Progenitor cell of endocrine pancreas (in vitro differentiated cells): Measurements from ENCODE around the gene POTEF. TPM values are rescaled to one million over a fixed set of nuclear protein-coding genes. Genes with fewer than 3 reads are reported as not detected.
"Not testable (repeated sequence)": the region's sequence is repeated elsewhere in the genome, so short reads cannot be mapped to it uniquely, and the experiment has no call there.

Experiments used
- DNase-seq: peaks from one replicate; pipeline ENCODE4 v3.0.0; 2021; ENCODE audit warnings: low spot score; ENCODE audit not compliant: unreplicated experiment
- H3K27ac Mint-ChIP-seq: 2 replicates; pipeline ENCODE4 v1.8.0; 2021; ENCODE audit warnings: mild to moderate bottlenecking, moderate library complexity, mixed read lengths
- H3K27me3 Mint-ChIP-seq: 2 replicates; pipeline ENCODE4 v1.8.0; 2021; ENCODE audit warnings: mixed read lengths
- H3K36me3 Mint-ChIP-seq: 2 replicates; pipeline ENCODE4 v1.8.0; 2022; ENCODE audit warnings: mixed read lengths; ENCODE audit not compliant: insufficient read depth
- H3K4me1 Mint-ChIP-seq: 2 replicates; pipeline ENCODE4 v1.8.0; 2021; ENCODE audit warnings: low read depth, mixed read lengths
- H3K4me3 Mint-ChIP-seq: 2 replicates; pipeline ENCODE4 v1.8.0; 2021; ENCODE audit warnings: low read depth, mild to moderate bottlenecking, moderate library complexity, mixed read lengths
- H3K9me3 Mint-ChIP-seq: 2 replicates; pipeline ENCODE4 v1.8.0; 2021; ENCODE audit warnings: low read depth, mixed read lengths
- total RNA-seq: library from RNA; stranded (reverse); gene quantifications from 2 replicates; pipeline ENCODE4 v1.2.1, GENCODE V29; 2021

Gene POTEF
- total RNA-seq, 1 donor from 2014 or later, result 37.8 TPM

DNA sequence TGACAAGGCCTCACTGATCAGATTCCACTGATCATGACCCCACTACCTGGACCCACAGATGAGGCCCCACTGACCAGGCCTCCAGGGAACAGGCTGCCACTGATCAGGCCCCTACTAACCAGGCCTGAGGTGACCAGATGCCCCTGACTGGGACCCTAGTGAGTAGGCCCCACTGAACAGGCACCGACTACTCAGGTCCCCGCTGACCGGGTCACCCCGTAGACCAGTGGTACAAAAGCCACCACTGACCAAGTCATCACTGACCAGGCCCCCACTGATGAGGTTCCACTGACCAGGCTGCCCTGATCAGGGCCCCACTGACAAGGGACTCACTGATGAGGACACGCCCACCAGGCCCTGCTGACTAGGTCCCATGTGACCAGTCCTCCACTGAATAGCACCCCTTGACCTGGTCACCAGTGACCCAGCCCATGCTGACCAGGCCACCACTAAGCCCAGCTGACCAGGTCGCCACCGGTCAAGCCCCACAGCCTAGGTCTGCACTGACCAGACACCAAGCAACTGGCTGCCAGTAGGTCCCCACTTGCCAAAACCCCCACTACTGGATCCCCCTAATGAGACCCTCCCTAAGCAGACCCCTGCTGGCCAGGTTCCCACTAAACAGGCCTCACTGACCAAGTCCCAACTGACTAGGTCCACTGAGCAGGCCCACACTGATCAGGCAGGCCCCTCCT, 75.7 kb downstream of the POTEF start:
- H3K36me3 Mint-ChIP-seq, H3K4me3 Mint-ChIP-seq, H3K27ac Mint-ChIP-seq, H3K27me3 Mint-ChIP-seq, DNase-seq, H3K9me3 Mint-ChIP-seq, H3K4me1 Mint-ChIP-seq: not testable (repeated sequence)

DNA sequence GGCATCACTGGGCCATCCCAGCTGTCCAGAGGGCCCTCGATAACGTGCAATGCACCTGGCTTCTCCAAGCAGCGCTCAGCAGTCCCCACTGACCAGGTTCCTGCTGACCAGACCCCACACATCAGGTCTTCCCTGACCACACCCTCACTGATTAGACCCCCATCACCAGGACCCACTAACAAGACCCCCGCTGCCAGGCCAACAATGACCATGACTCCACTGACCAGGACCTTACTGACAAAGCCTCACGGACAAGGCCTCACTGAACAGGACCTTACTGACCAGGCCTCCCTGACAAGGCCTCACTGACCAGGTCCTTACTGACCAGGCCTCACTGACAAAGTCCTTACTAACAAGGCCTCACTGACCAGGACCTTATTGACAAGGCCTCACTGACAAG, 76.6 kb downstream of the POTEF start:
- not testable (repeated sequence) for H3K4me3 Mint-ChIP-seq, H3K9me3 Mint-ChIP-seq, H3K4me1 Mint-ChIP-seq, DNase-seq, H3K27me3 Mint-ChIP-seq, H3K36me3 Mint-ChIP-seq, H3K27ac Mint-ChIP-seq

DNA sequence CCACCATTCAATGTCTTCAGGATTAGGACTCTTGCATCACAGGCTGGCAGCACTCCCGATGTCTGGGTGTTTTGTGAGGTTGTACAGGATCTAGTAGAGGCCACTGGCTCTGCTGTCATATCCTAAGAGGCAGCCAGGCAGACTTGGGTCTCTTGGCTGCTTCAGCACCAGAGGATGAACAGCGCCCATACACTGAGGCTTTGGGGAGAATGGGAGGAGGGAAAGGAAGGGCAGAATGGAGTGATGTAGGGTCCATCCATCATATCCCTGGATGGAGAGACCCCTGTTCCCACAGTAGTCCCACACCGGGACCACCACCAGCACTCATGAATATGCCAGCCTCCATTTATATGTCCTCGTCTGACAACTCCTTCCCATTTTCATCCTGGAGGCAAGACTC, 80.6 kb downstream of the POTEF start:
- not testable (repeated sequence) for H3K36me3 Mint-ChIP-seq

DNA sequence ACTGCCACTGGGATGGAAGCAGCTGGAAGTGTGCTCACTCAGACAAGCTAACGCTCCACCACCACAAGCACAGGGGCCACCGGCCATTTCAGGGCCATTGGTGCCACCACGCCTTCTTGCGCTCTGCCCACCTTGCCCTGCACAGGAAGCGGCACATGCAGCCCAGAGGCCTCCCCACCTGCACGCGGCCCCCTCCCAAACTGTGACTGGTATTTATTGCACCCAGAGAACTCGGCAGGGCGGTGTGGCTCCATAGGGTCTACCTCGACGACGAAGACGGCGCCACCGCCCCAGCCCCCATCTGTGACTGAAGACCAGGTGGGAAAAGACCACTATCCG, 90.8 kb downstream of the POTEF start:
- not testable (repeated sequence) for H3K36me3 Mint-ChIP-seq

More for the DNA sequence above, 80.6 kb downstream of the POTEF start:
- not testable (repeated sequence) for H3K27ac Mint-ChIP-seq, H3K4me1 Mint-ChIP-seq, H3K4me3 Mint-ChIP-seq, DNase-seq, H3K27me3 Mint-ChIP-seq, H3K9me3 Mint-ChIP-seq

DNA sequence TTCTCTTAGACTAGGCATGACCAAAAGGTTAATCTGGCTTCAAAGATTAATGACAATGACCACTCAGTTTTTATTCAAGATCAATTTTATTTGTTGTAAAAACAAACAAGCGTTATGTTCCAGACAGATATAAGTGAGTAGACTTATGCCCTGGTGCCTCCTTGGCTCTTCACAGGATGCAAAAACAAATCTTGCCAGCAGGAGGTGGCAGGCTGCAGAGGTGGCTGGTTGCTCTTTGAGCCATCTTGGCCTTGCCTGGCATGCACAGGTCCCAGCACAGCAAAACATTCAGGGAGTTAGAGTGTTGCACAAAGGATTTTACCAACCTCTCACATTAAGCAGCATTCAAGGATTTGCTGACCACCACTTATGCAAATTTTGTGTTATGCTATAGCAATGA, 103.1 kb downstream of the POTEF start:
- not testable (repeated sequence) for H3K36me3 Mint-ChIP-seq, DNase-seq, H3K9me3 Mint-ChIP-seq, H3K4me1 Mint-ChIP-seq, H3K27ac Mint-ChIP-seq, H3K4me3 Mint-ChIP-seq, H3K27me3 Mint-ChIP-seq

More for the DNA sequence above, 90.8 kb downstream of the POTEF start:
- not testable (repeated sequence) for H3K27me3 Mint-ChIP-seq, DNase-seq, H3K4me3 Mint-ChIP-seq, H3K4me1 Mint-ChIP-seq, H3K9me3 Mint-ChIP-seq, H3K27ac Mint-ChIP-seq

Other genes starting within 250 kb of the POTEF start
- gene RAB6C, start 149.6 kb downstream of the POTEF start, total RNA-seq, result 0.24 TPM in 1 of 2 replicates, not detected in the other
- 10.7 and 10.9 TPM in 2 replicates for gene CCDC74B, start 15.9 kb upstream of the POTEF start, total RNA-seq
- gene SMPD4, start 52.4 kb upstream of the POTEF start, total RNA-seq, result 86.0 and 93.8 TPM in 2 replicates
- 190 and 207 TPM in 2 replicates for gene MZT2B, start 53.0 kb upstream of the POTEF start, total RNA-seq
- gene TUBA3E, start 69.2 kb upstream of the POTEF start, total RNA-seq, result not detected in 2 replicates
- 43.0 and 44.8 TPM in 2 replicates for gene IMP4, start 213.7 kb upstream of the POTEF start, total RNA-seq
- 47.5 and 50.0 TPM in 2 replicates for gene PTPN18, start 226.8 kb upstream of the POTEF start, total RNA-seq